Endothelial cell of hepatic sinusoid (primary cell): ENCODE measurements around the gene ADARB2.
"Not testable (repeated sequence)": the region's sequence is repeated elsewhere in the genome, so short reads cannot be mapped to it uniquely, and the experiment has no call there.

Experiments used
- in situ Hi-C: cut with HindIII; loops from 2 replicates; pipeline ENCODE4 v1.10.0; 2017; ENCODE audit warnings: low sequenced_read_pairs

ADARB2 gene

GRCh38 chr10:1366811-1367425, 370.4 kb downstream of the ADARB2 start:
- in situ Hi-C loops, result no loop called here

GRCh38 chr10:1366322-1366691, 371.0 kb downstream of the ADARB2 start:
- in situ Hi-C loops, result no loop called here

- in situ Hi-C loops, result no loop called here
Observed at GRCh38 chr10:1365540-1366321, 371.6 kb downstream of the ADARB2 start.

GRCh38 chr10:1364151-1364910, 373.0 kb downstream of the ADARB2 start:
- in situ Hi-C loops, result no loop called here

- in situ Hi-C loops, result no loop called here
Observed at GRCh38 chr10:1363446-1364121, 373.7 kb downstream of the ADARB2 start.

GRCh38 chr10:1362589-1363445, 374.5 kb downstream of the ADARB2 start:
- in situ Hi-C loops, result no loop called here

- in situ Hi-C loops, result no loop called here
Observed at GRCh38 chr10:1361411-1362105, 375.8 kb downstream of the ADARB2 start.

- in situ Hi-C loops, result no loop called here
Observed at GRCh38 chr10:1360558-1361164, 376.7 kb downstream of the ADARB2 start.

GRCh38 chr10:1360011-1360557, 377.2 kb downstream of the ADARB2 start:
- in situ Hi-C loops, result no loop called here

- in situ Hi-C loops, result loop anchor here (5.0 kb wide), 1 partner anchor 37 kb away; no protein-coding TSS in a partner anchor
Observed at GRCh38 chr10:1359626-1359955, 377.7 kb downstream of the ADARB2 start.

GRCh38 chr10:1358860-1359625, 378.3 kb downstream of the ADARB2 start:
- in situ Hi-C loops, result loop anchor here (5.0 kb wide), 1 partner anchor 37 kb away; no protein-coding TSS in a partner anchor

- in situ Hi-C loops, result loop anchor here (5.0 kb wide), 1 partner anchor 36 kb away; no protein-coding TSS in a partner anchor
Observed at GRCh38 chr10:1358147-1358546, 379.2 kb downstream of the ADARB2 start.

GRCh38 chr10:1356349-1356748, 381.0 kb downstream of the ADARB2 start:
- in situ Hi-C loops, result loop anchor here (5.0 kb wide), 1 partner anchor 34 kb away; no protein-coding TSS in a partner anchor

GRCh38 chr10:1354809-1355710, 382.3 kb downstream of the ADARB2 start:
- in situ Hi-C loops, result loop anchor here (5.0 kb wide), 1 partner anchor 33 kb away; no protein-coding TSS in a partner anchor

GRCh38 chr10:1352296-1352695, 385.0 kb downstream of the ADARB2 start:
- in situ Hi-C loops, result not testable (repeated sequence)

- in situ Hi-C loops, result no loop called here
Observed at GRCh38 chr10:1348773-1349050, 388.6 kb downstream of the ADARB2 start.
